Activated CD8-positive, alpha-beta memory T cell treated with anti-CD3 and anti-CD28 coated beads, Interleukin-2, amount 10 ng/mL, durations not matched to agents 7 days and 5 days (primary cell): ENCODE measurements around the gene HEPACAM2. TPM values are rescaled to one million over a fixed set of nuclear protein-coding genes. Genes with fewer than 3 reads are reported as not detected.
A peak's percentile ranks its signal among the peaks of the same experiment; 100 is the strongest.

ENCODE experiments used
- ATAC-seq: fragments of 150-1000 bp; cut with Tn5 transposase; one replicate; pipeline ENCODE4 v1.10.0; 2021; ENCODE audit warnings: moderate library complexity
- CTCF ChIA-PET: fragments of 350-600 bp; sonication (Branson Sonifier 250); formaldehyde crosslinking; loops from one replicate; lab custom pipeline; 2021; ENCODE audit warnings: antibody characterized with exemption; lab: Charles Lee
- DNase-seq: peaks from one replicate; pipeline ENCODE4 v3.0.0-alpha.2; 2020
- H3K27ac Mint-ChIP-seq: one replicate; pipeline ENCODE4 v1.8.0; 2021; ENCODE audit warnings: mild to moderate bottlenecking, mixed read lengths
- H3K27me3 Mint-ChIP-seq: one replicate; pipeline ENCODE4 v1.8.0; 2021; ENCODE audit warnings: mixed read lengths
- H3K36me3 Mint-ChIP-seq: one replicate; pipeline ENCODE4 v1.8.0; 2021; ENCODE audit warnings: mild to moderate bottlenecking, mixed read lengths
- H3K4me1 Mint-ChIP-seq: one replicate; pipeline ENCODE4 v1.8.0; 2021; ENCODE audit warnings: mixed read lengths
- H3K4me3 Mint-ChIP-seq: one replicate; pipeline ENCODE4 v1.8.0; 2021; ENCODE audit warnings: mild to moderate bottlenecking, moderate library complexity, mixed read lengths
- H3K9me3 Mint-ChIP-seq: one replicate; pipeline ENCODE4 v1.8.0; 2022; ENCODE audit warnings: low read depth, mixed read lengths
- total RNA-seq, 2 experiments: library from RNA; stranded (reverse); gene quantifications; one replicate each; pipeline ENCODE4 v1.2.3, GENCODE V29; 2021

The HEPACAM2 gene
- total RNA-seq, 2 experiments from 2014 or later = not detected

- ATAC-seq = no peak
- CTCF ChIA-PET = no interaction called here
- H3K27ac Mint-ChIP-seq = no peak overlapping the region
These were observed 76.0 kb downstream of the HEPACAM2 start for GRCh38 chr7:93150200-93150835.

GRCh38 chr7:93148727-93149126 lies 77.5 kb downstream of the HEPACAM2 start:
- Mint-ChIP-seq H3K4me3 (peak overlapping the region; percentile 99), H3K4me1 (peaks cover 34% of the 10 kb centered on the region), H3K36me3 (peaks cover 39% of the 10 kb centered on the region), H3K9me3 (peaks cover 3% of the 10 kb centered on the region), H3K27ac (peak overlapping the region; percentile 95), H3K27me3 (no peaks in the 10 kb centered on the region)
- CTCF ChIA-PET = no interaction called here
- DNase-seq (no peak), ATAC-seq (no peak)

More at GRCh38 chr7:93150200-93150835, 76.0 kb downstream of the HEPACAM2 start:
- Mint-ChIP-seq H3K4me1 (peaks cover 27% of the 10 kb centered on the region), H3K4me3 (no peak overlapping the region), H3K9me3 (peaks cover 3% of the 10 kb centered on the region), H3K36me3 (peaks cover 31% of the 10 kb centered on the region), H3K27me3 (no peaks in the 10 kb centered on the region)
- no peak for DNase-seq

GRCh38 chr7:93148144-93148543 lies 78.1 kb downstream of the HEPACAM2 start, which contains the start of gene SAMD9L:
SAMD9L (minus strand) TSS chr7:93148385; CDS start chr7:93135971, 12,414 bp downstream.
- Mint-ChIP-seq H3K4me3 (peak within 1 kb of the TSS; percentile 99), H3K9me3 (peaks cover 5% of the 10 kb centered on the region), H3K4me1 (peaks cover 38% of the 10 kb centered on the region), H3K27me3 (no peaks in the 10 kb centered on the region), H3K36me3 (peaks cover 39% of the 10 kb centered on the region), H3K27ac (peak within 1 kb of the TSS; percentile 96)
- CTCF ChIA-PET = interaction anchor here (1.2 kb wide), 1 partner anchor 81 kb away, joined by 6 read pairs; no protein-coding TSS in a partner anchor
- ATAC-seq = peak; percentile 78
- DNase-seq = no peak

- ATAC-seq (peak; percentile 86), DNase-seq (peak; percentile 71)
- CTCF ChIA-PET = interaction anchor here (1.1 to 1.8 kb wide), 3 partner anchors 10 to 81 kb away, joined by 3 to 6 read pairs (median 6); partner anchors contain the start of gene SAMD9
- Mint-ChIP-seq H3K4me3 (peak overlapping the region; percentile 99), H3K9me3 (peaks cover 5% of the 10 kb centered on the region), H3K27me3 (no peaks in the 10 kb centered on the region), H3K4me1 (peaks cover 38% of the 10 kb centered on the region), H3K36me3 (peaks cover 39% of the 10 kb centered on the region), H3K27ac (peak overlapping the region; percentile 96)
These were observed 78.9 kb downstream of the HEPACAM2 start for GRCh38 chr7:93147363-93147762.

DNA sequence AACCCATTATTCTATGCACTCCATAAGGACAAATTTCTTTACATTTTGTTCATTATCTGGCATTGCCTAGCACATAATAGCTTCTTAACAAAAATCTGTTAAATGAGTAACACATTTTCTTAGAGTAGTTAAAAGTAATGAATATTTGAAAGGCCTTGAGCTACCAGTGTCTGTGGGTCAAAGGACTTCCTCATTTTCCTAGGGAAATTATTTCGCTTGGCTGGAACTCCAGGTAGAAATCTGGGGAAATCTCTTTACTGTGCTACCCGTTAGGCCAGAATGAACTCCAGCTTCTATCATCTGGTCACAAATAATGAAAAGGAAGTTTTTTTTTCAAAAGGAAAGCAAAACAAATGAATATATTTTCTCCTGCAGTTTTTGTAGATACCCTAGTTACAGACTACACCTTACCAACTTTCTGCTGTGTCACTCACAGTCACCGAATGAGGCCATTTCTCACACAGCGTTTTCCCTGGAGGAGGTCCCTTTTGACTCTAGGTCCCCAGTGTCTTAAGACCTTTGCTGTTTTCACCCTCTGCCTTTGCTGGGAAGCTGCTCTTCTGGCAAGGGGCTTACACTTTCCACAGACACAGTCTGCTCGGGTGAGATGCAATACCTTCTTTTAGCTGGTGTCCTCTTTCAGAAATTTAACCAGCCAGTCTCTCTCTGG lies 79.7 kb downstream of the HEPACAM2 start:
- CTCF ChIA-PET = interaction anchor here (0.9 to 1.8 kb wide), 4 partner anchors 10 to 82 kb away, joined by 3 to 6 read pairs (median 4); partner anchors contain the start of gene SAMD9
- H3K9me3 Mint-ChIP-seq = peaks cover 5% of the 10 kb centered on the region
- DNase-seq = peak; percentile 55
- no peaks in the 10 kb centered on the region for H3K27me3 Mint-ChIP-seq
- peaks cover 39% of the 10 kb centered on the region for H3K36me3 Mint-ChIP-seq
- peak overlapping the region; percentile 99 for H3K4me3 Mint-ChIP-seq
- peak; percentile 37 for ATAC-seq
- peaks cover 38% of the 10 kb centered on the region for H3K4me1 Mint-ChIP-seq
- peak overlapping the region; percentile 96 for H3K27ac Mint-ChIP-seq

DNA sequence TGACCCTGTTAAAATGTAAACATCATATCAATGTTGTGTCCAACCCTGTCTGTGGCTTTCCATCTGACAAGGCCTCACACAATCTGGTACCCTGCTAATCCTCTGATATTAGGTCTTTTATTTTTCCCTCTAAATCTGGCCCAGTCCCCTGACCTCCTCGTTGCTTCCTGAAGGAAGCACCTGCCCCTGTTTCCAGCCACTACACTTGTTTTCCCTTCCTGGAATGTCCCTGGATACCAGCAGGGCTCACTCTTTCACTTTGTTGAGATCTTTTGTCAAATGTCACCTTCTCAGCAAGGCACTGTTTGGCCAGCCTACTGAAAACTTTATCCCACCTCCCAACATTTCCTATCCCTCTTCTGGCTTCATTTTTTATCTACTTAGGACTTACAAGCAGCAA lies 80.2 kb downstream of the HEPACAM2 start:
- CTCF ChIA-PET = interaction anchor here (0.9 to 1.8 kb wide), 2 partner anchors 10 to 29 kb away, joined by 3 to 6 read pairs; partner anchors contain the start of gene SAMD9
- DNase-seq (no peak), ATAC-seq (no peak)
- Mint-ChIP-seq H3K36me3 (peaks cover 39% of the 10 kb centered on the region), H3K27me3 (no peaks in the 10 kb centered on the region), H3K9me3 (peaks cover 5% of the 10 kb centered on the region), H3K4me3 (peak overlapping the region; percentile 99), H3K27ac (peak overlapping the region; percentile 57), H3K4me1 (peaks cover 38% of the 10 kb centered on the region)

DNA sequence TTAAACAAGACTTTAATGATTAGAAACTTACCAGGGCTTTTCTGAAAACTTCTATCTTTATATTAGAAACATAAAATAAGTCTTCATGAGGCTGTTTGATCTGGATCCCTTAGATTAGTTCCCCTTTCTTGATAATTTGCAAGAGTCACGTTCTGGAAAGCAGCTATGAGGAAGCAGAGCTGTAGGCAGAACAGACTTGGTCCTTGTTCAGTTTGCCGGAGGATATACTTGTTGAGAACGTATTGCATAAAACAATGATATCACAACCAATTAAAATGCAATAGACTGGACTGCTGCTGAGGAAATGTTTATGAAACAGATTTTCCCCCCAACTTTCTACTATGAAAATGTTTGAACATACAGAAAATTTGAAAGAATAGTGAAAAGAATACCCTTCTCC lies 80.9 kb downstream of the HEPACAM2 start:
- peak overlapping the region; percentile 99 for H3K4me3 Mint-ChIP-seq
- CTCF ChIA-PET = interaction anchor here (1.2 kb wide), 1 partner anchor 28 kb away, joined by 3 read pairs; the partner anchor contains the start of gene SAMD9
- no peaks in the 10 kb centered on the region for H3K27me3 Mint-ChIP-seq
- DNase-seq = no peak
- H3K9me3 Mint-ChIP-seq = peaks cover 5% of the 10 kb centered on the region
- no peak for ATAC-seq
- peaks cover 37% of the 10 kb centered on the region for H3K36me3 Mint-ChIP-seq
- H3K4me1 Mint-ChIP-seq = peaks cover 38% of the 10 kb centered on the region
- no peak overlapping the region for H3K27ac Mint-ChIP-seq

GRCh38 chr7:93142127-93142526 lies 84.1 kb downstream of the HEPACAM2 start:
- Mint-ChIP-seq H3K27ac (no peak overlapping the region), H3K36me3 (peaks cover 41% of the 10 kb centered on the region), H3K27me3 (no peaks in the 10 kb centered on the region), H3K4me1 (peaks cover 23% of the 10 kb centered on the region), H3K4me3 (no peak overlapping the region), H3K9me3 (peaks cover 8% of the 10 kb centered on the region)
- CTCF ChIA-PET = no interaction called here
- DNase-seq (no peak), ATAC-seq (no peak)

DNA sequence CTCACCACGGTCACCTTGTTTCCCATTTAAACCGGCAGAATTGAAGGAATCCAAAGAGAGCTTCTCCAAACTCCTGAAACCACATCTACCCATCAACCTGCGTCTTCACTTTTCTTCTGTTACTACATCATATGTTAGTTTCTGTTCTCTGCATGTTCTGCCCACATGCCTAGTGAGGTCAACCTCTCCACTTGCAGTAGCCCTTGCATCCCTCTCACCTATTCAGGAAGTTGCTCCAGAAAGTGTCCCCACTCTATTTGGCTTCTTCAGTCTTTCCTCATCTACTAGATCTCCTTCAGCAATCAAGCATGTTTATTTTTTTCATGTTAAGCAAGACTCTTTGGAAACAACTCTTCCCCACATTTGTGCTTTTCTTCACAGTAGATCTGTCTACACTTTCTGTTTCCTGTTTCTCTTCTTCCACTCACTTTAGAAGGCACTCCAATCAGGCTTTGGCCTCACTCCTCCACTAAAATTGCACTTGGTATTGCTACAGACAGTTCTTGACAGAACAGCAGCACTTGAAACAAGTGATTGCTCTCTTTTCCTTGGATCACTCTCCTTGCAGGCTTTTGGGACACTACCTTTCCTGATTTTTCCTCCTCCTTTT lies 85.6 kb downstream of the HEPACAM2 start:
- peaks cover 41% of the 10 kb centered on the region for H3K36me3 Mint-ChIP-seq
- CTCF ChIA-PET = no interaction called here
- ATAC-seq (no peak), DNase-seq (no peak)
- H3K9me3 Mint-ChIP-seq = peaks cover 12% of the 10 kb centered on the region
- peaks cover 15% of the 10 kb centered on the region for H3K4me1 Mint-ChIP-seq
- H3K27me3 Mint-ChIP-seq = no peaks in the 10 kb centered on the region
- H3K27ac Mint-ChIP-seq = no peak overlapping the region
- H3K4me3 Mint-ChIP-seq = no peak overlapping the region

DNA sequence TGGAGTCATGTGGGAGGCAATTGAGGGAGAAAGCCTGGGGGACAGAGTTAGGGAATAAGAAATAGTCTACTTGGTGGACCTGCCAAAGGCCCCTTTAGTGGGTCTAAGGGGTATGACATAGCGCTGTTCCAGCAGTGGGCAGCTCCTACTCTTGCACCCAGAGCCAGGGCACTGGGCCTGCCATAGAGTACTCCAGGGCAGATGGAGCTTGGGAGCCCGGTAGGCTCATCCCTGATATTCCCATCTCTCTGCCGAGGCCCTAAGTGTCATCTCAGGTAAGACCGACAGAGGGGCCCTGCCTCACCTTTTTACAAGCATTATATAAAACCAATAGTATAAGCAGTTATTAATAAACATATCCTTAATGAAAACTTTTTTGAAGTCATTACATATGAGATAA lies 87.7 kb downstream of the HEPACAM2 start:
- Mint-ChIP-seq H3K4me3 (no peak overlapping the region), H3K27ac (no peak overlapping the region), H3K9me3 (peaks cover 31% of the 10 kb centered on the region), H3K27me3 (no peaks in the 10 kb centered on the region), H3K4me1 (peaks cover 4% of the 10 kb centered on the region), H3K36me3 (peaks cover 51% of the 10 kb centered on the region)
- DNase-seq = no peak
- CTCF ChIA-PET = no interaction called here
- no peak for ATAC-seq

Other genes with a start within 250 kb of the HEPACAM2 start
- 10 to 100 TPM; 60.1 to 85.6 TPM for gene SAMD9, start 108.5 kb downstream of the HEPACAM2 start, total RNA-seq
- 100 to 1,000 TPM; 119 to 181 TPM for gene SAMD9L, start 78.1 kb downstream of the HEPACAM2 start, total RNA-seq
- 10 to 100 TPM; 17.8 to 20.8 TPM for gene VPS50, start 5.9 kb upstream of the HEPACAM2 start, total RNA-seq